ENCODE measurements around the gene ELAVL1. TPM values are rescaled to one million over a fixed set of nuclear protein-coding genes. Genes with fewer than 3 reads are reported as not detected.

Gene ELAVL1
- total RNA-seq, 1 donor from 2014 or later, result 108 TPM

- H3K36me3 ChIP-seq, result peaks cover 3% of the 10 kb centered on the region
- Mint-ChIP-seq H3K9me3 (no peaks in the 10 kb centered on the region), H3K4me3 (peak overlapping the region; percentile 59), H3K27me3 (ENCODE audit: insufficient read depth, low read depth) (peaks cover 9% of the 10 kb centered on the region), H3K4me1 (no peaks in the 10 kb centered on the region), H3K36me3 (peaks cover 37% of the 10 kb centered on the region), H3K27ac (peak overlapping the region; percentile 61)
- no peaks in the 10 kb centered on the region for H3K27me3 ChIP-seq
- no peak overlapping the region for H3K4me2 ChIP-seq
- TF ChIP-seq EZH2 (IDR thresholded peaks at IDR 0.05), result no peak
- no peak for TF ChIP-seq CTCF (IDR thresholded peaks at IDR 0.05)
- TF ChIP-seq EZH2phosphoT487 (IDR thresholded peaks at IDR 0.05), result no peak
- no peak overlapping the region for H2AFZ ChIP-seq (replicated peaks)
- no peaks in the 10 kb centered on the region for H3K4me1 ChIP-seq
- no peaks in the 10 kb centered on the region for H3K9me3 ChIP-seq (ENCODE audit: low read depth)
- peaks cover 100% of the 10 kb centered on the region for H4K20me1 ChIP-seq (ENCODE audit: low read depth)
- no peaks in the 10 kb centered on the region for H3F3A ChIP-seq (ENCODE audit: low read depth)
- H3K27ac ChIP-seq, result no peak overlapping the region
- H3K4me3 ChIP-seq, result no peak overlapping the region
- peaks cover 98% of the 10 kb centered on the region for H3K79me2 ChIP-seq (ENCODE audit: low read depth)
- no peak overlapping the region for H3K9ac ChIP-seq
- no peak for DNase-seq (ENCODE audit: low spot score)
Observed at GRCh38 chr19:7988307-7988706, 17.1 kb downstream of the ELAVL1 start.

- Histone ChIP-seq H3K27ac (no peak overlapping the region), H3K4me2 (no peak overlapping the region), H3K9ac (no peak overlapping the region), H3K27me3 (no peaks in the 10 kb centered on the region), H3K4me1 (no peaks in the 10 kb centered on the region), H2AFZ (replicated peaks) (no peak overlapping the region), H3K9me3 (ENCODE audit: low read depth) (no peaks in the 10 kb centered on the region), H4K20me1 (ENCODE audit: low read depth) (peaks cover 100% of the 10 kb centered on the region), H3K4me3 (no peak overlapping the region), H3F3A (ENCODE audit: low read depth) (no peaks in the 10 kb centered on the region), H3K79me2 (ENCODE audit: low read depth) (peaks cover 96% of the 10 kb centered on the region), H3K36me3 (peaks cover 3% of the 10 kb centered on the region)
- H3K36me3 Mint-ChIP-seq, result peaks cover 38% of the 10 kb centered on the region
- H3K4me3 Mint-ChIP-seq, result peak overlapping the region; percentile 3
- H3K27ac Mint-ChIP-seq, result no peak overlapping the region
- H3K4me1 Mint-ChIP-seq, result no peaks in the 10 kb centered on the region
- TF ChIP-seq EZH2phosphoT487 (IDR thresholded peaks at IDR 0.05) (no peak), CTCF (IDR thresholded peaks at IDR 0.05) (no peak), EZH2 (IDR thresholded peaks at IDR 0.05) (no peak)
- peaks cover 9% of the 10 kb centered on the region for H3K27me3 Mint-ChIP-seq (ENCODE audit: insufficient read depth, low read depth)
- no peaks in the 10 kb centered on the region for H3K9me3 Mint-ChIP-seq
- DNase-seq (ENCODE audit: low spot score), result no peak
Observed at GRCh38 chr19:7987114-7987768, 18.2 kb downstream of the ELAVL1 start.

- H3K36me3 ChIP-seq, result peaks cover 3% of the 10 kb centered on the region
- Mint-ChIP-seq H3K4me1 (no peaks in the 10 kb centered on the region), H3K36me3 (peaks cover 38% of the 10 kb centered on the region), H3K27me3 (ENCODE audit: insufficient read depth, low read depth) (peaks cover 9% of the 10 kb centered on the region), H3K9me3 (no peaks in the 10 kb centered on the region), H3K4me3 (no peak overlapping the region), H3K27ac (no peak overlapping the region)
- H3K27me3 ChIP-seq, result no peaks in the 10 kb centered on the region
- H3K4me2 ChIP-seq, result no peak overlapping the region
- no peaks in the 10 kb centered on the region for H3F3A ChIP-seq (ENCODE audit: low read depth)
- no peak overlapping the region for H2AFZ ChIP-seq (replicated peaks)
- peaks cover 100% of the 10 kb centered on the region for H4K20me1 ChIP-seq (ENCODE audit: low read depth)
- H3K9me3 ChIP-seq (ENCODE audit: low read depth), result no peaks in the 10 kb centered on the region
- no peaks in the 10 kb centered on the region for H3K4me1 ChIP-seq
- no peak for DNase-seq (ENCODE audit: low spot score)
- H3K9ac ChIP-seq, result no peak overlapping the region
- H3K79me2 ChIP-seq (ENCODE audit: low read depth), result peaks cover 89% of the 10 kb centered on the region
- no peak overlapping the region for H3K4me3 ChIP-seq
- H3K27ac ChIP-seq, result no peak overlapping the region
- TF ChIP-seq EZH2 (IDR thresholded peaks at IDR 0.05) (no peak), CTCF (IDR thresholded peaks at IDR 0.05) (no peak), EZH2phosphoT487 (IDR thresholded peaks at IDR 0.05) (no peak)
Observed at GRCh38 chr19:7986321-7987113, 18.9 kb downstream of the ELAVL1 start.

Data from neural progenitor cell (in vitro differentiated cells).